KMS-11 (cell line): ENCODE results near the gene DOK6.

Experiments used
- H2AFZ ChIP-seq: fragments of 200-600 bp; sonication (generic); 2 replicates; pipeline ENCODE4 v1.6.1; 2016; ENCODE audit warnings: antibody characterized with exemption, mixed run types, low read depth
- H3K27ac ChIP-seq: fragments of 200-600 bp; sonication (generic); 2 replicates; pipeline ENCODE4 v1.6.1; 2016; ENCODE audit warnings: mild to moderate bottlenecking, mixed run types
- H3K27me3 ChIP-seq: fragments of 200-600 bp; sonication (generic); 2 replicates; pipeline ENCODE4 v1.6.1; 2017; ENCODE audit warnings: mild to moderate bottlenecking, low read depth, mixed run types, moderate library complexity; ENCODE audit not compliant: insufficient read depth
- H3K36me3 ChIP-seq: fragments of 200-600 bp; sonication (generic); 2 replicates; pipeline ENCODE4 v1.6.1; 2017; ENCODE audit warnings: mild to moderate bottlenecking, mixed run types; ENCODE audit not compliant: insufficient read depth
- H3K4me1 ChIP-seq: fragments of 200-600 bp; sonication (generic); 2 replicates; pipeline ENCODE4 v1.6.1; 2016; ENCODE audit warnings: mild to moderate bottlenecking, low read depth, mixed run types; ENCODE audit not compliant: poor library complexity, severe bottlenecking
- H3K4me2 ChIP-seq: fragments of 200-600 bp; sonication (generic); 2 replicates; pipeline ENCODE4 v1.7.0; 2016; ENCODE audit warnings: mild to moderate bottlenecking, mixed run types
- H3K4me3 ChIP-seq: fragments of 200-600 bp; sonication (generic); IDR thresholded peaks from 2 replicates; pipeline ENCODE4 v1.6.1; 2017; ENCODE audit warnings: low read depth, low read length, mixed read lengths; ENCODE audit not compliant: insufficient read depth
- H3K79me2 ChIP-seq: fragments of 200-600 bp; sonication (generic); 2 replicates; pipeline ENCODE4 v1.6.1; 2016; ENCODE audit warnings: low read depth, mixed run types; ENCODE audit not compliant: insufficient read depth
- H3K9ac ChIP-seq: fragments of 200-600 bp; sonication (generic); 2 replicates; pipeline ENCODE4 v1.6.1; 2016; ENCODE audit warnings: mild to moderate bottlenecking, mixed run types
- H4K20me1 ChIP-seq: fragments of 200-600 bp; sonication (generic); 2 replicates; pipeline ENCODE4 v1.6.1; 2016; ENCODE audit warnings: mild to moderate bottlenecking, mixed run types; ENCODE audit not compliant: insufficient read depth
- TF ChIP-seq, protein P1 (sequence below): fragments of 200-600 bp; sonication (generic); conservative IDR thresholded peaks from 2 replicates; pipeline ENCODE4 v1.6.1; 2017; ENCODE audit warnings: low read depth, mild to moderate bottlenecking, antibody characterized with exemption, low read length, moderate library complexity, mixed read lengths

Gene DOK6

GRCh38 chr18:69787825-69788547, 387.3 kb downstream of the DOK6 start:
- Histone ChIP-seq H4K20me1 (no peaks in the 10 kb centered on the region), H2AFZ (no peak overlapping the region), H3K4me2 (no peak overlapping the region), H3K27me3 (no peaks in the 10 kb centered on the region), H3K4me1 (no peaks in the 10 kb centered on the region), H3K27ac (no peak overlapping the region), H3K9ac (no peak overlapping the region), H3K36me3 (no peaks in the 10 kb centered on the region), H3K79me2 (no peaks in the 10 kb centered on the region), H3K4me3 (no peak overlapping the region)
- TF ChIP-seq, protein P1, sequence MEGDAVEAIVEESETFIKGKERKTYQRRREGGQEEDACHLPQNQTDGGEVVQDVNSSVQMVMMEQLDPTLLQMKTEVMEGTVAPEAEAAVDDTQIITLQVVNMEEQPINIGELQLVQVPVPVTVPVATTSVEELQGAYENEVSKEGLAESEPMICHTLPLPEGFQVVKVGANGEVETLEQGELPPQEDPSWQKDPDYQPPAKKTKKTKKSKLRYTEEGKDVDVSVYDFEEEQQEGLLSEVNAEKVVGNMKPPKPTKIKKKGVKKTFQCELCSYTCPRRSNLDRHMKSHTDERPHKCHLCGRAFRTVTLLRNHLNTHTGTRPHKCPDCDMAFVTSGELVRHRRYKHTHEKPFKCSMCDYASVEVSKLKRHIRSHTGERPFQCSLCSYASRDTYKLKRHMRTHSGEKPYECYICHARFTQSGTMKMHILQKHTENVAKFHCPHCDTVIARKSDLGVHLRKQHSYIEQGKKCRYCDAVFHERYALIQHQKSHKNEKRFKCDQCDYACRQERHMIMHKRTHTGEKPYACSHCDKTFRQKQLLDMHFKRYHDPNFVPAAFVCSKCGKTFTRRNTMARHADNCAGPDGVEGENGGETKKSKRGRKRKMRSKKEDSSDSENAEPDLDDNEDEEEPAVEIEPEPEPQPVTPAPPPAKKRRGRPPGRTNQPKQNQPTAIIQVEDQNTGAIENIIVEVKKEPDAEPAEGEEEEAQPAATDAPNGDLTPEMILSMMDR: no peak

GRCh38 chr18:69789794-69790193, 389.1 kb downstream of the DOK6 start:
- no peak overlapping the region for H2AFZ ChIP-seq
- H3K27ac ChIP-seq: no peak overlapping the region
- H3K9ac ChIP-seq: no peak overlapping the region
- H3K4me1 ChIP-seq: no peaks in the 10 kb centered on the region
- H3K4me2 ChIP-seq: no peak overlapping the region
- H3K27me3 ChIP-seq: no peaks in the 10 kb centered on the region
- no peaks in the 10 kb centered on the region for H3K79me2 ChIP-seq
- TF ChIP-seq, protein P1: no peak
- no peaks in the 10 kb centered on the region for H3K36me3 ChIP-seq
- no peaks in the 10 kb centered on the region for H4K20me1 ChIP-seq
- H3K4me3 ChIP-seq: no peak overlapping the region

- H3K4me2 ChIP-seq: no peak overlapping the region
- H3K9ac ChIP-seq: no peak overlapping the region
- H2AFZ ChIP-seq: no peak overlapping the region
- no peak overlapping the region for H3K4me3 ChIP-seq
- no peaks in the 10 kb centered on the region for H3K4me1 ChIP-seq
- no peaks in the 10 kb centered on the region for H3K79me2 ChIP-seq
- H4K20me1 ChIP-seq: no peaks in the 10 kb centered on the region
- no peaks in the 10 kb centered on the region for H3K36me3 ChIP-seq
- TF ChIP-seq, protein P1: no peak
- H3K27me3 ChIP-seq: no peaks in the 10 kb centered on the region
- H3K27ac ChIP-seq: no peak overlapping the region
Observed at GRCh38 chr18:69790649-69791048, 390.0 kb downstream of the DOK6 start.

- no peak overlapping the region for H3K4me2 ChIP-seq
- H3K4me3 ChIP-seq: no peak overlapping the region
- H3K4me1 ChIP-seq: no peaks in the 10 kb centered on the region
- no peaks in the 10 kb centered on the region for H4K20me1 ChIP-seq
- H3K79me2 ChIP-seq: no peaks in the 10 kb centered on the region
- H2AFZ ChIP-seq: no peak overlapping the region
- no peaks in the 10 kb centered on the region for H3K36me3 ChIP-seq
- no peak overlapping the region for H3K9ac ChIP-seq
- TF ChIP-seq, protein P1: no peak
- no peak overlapping the region for H3K27ac ChIP-seq
- H3K27me3 ChIP-seq: no peaks in the 10 kb centered on the region
Observed at GRCh38 chr18:69795791-69796190, 395.1 kb downstream of the DOK6 start.
